AG04449 (cell line): ENCODE measurements around the gene SHISA5.
"Not testable (repeated sequence)": the region's sequence is repeated elsewhere in the genome, so short reads cannot be mapped to it uniquely, and the experiment has no call there.

Experiments
- CTCF ChIA-PET: fragments of 350-600 bp; formaldehyde crosslinking; extraction: SDS; loops from one replicate; lab custom pipeline; 2021; ENCODE audit warnings: antibody characterized with exemption; lab: Yijun Ruan, JAX
- POLR2A ChIA-PET: fragments of 400-600, 350-600 bp; formaldehyde crosslinking; extraction: SDS; loops from one replicate; lab custom pipeline; 2020; ENCODE audit warnings: antibody characterized with exemption, inconsistent platforms; lab: Yijun Ruan, JAX
- DNase-seq: peaks from one replicate; pipeline ENCODE4 v3.0.0-alpha.2; 2010; ENCODE audit warnings: low read depth, low spot score
- H3K4me3 ChIP-seq: 2 replicates; pipeline ENCODE4 v1.5.1; 2011; ENCODE audit warnings: low read depth, mild to moderate bottlenecking, control low read depth, low read length
- TF ChIP-seq, protein P1 (sequence below): IDR thresholded peaks from one replicate; pipeline ENCODE4 v1.5.1; 2011; ENCODE audit warnings: mild to moderate bottlenecking, moderate library complexity, low read length, control low read depth, inconsistent platforms; ENCODE audit not compliant: insufficient read depth; ENCODE audit errors: missing control alignments

The SHISA5 gene

DNA sequence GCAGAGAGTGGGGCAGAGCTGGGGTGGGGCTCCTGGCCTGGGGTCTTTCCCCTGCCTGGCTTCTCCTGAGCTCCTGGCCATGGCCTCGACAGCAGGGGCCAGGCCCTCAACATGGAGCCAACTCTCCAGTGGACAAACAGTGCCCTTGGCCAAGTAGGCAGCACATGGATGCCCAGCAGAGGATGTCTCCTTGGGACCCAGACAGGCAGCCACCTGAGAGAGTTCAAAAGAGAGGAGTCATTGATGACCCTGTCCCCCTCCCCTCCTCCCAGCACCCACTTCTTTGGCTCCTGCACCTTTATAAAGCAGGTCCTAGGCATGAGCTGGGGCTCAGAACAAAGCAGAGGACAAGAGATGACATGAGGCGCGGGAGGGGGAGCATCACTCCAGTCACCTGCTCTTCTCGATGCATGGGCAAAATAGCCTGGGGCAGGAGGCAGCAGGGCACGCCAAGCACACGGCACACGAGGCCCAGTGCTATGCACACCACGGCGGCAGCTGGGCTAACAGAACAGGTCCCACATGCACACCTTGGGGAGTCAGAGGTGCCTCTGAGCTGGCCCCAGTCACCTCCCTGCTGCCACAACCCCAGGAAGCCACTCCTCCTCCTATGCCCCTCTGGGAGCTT, 27.4 kb downstream of the SHISA5 start:
- CTCF ChIA-PET: no interaction called here
- H3K4me3 ChIP-seq: no peak overlapping the region
- TF ChIP-seq, protein P1, sequence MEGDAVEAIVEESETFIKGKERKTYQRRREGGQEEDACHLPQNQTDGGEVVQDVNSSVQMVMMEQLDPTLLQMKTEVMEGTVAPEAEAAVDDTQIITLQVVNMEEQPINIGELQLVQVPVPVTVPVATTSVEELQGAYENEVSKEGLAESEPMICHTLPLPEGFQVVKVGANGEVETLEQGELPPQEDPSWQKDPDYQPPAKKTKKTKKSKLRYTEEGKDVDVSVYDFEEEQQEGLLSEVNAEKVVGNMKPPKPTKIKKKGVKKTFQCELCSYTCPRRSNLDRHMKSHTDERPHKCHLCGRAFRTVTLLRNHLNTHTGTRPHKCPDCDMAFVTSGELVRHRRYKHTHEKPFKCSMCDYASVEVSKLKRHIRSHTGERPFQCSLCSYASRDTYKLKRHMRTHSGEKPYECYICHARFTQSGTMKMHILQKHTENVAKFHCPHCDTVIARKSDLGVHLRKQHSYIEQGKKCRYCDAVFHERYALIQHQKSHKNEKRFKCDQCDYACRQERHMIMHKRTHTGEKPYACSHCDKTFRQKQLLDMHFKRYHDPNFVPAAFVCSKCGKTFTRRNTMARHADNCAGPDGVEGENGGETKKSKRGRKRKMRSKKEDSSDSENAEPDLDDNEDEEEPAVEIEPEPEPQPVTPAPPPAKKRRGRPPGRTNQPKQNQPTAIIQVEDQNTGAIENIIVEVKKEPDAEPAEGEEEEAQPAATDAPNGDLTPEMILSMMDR: no peak
- no peak for DNase-seq
- POLR2A ChIA-PET: no interaction called here

DNA sequence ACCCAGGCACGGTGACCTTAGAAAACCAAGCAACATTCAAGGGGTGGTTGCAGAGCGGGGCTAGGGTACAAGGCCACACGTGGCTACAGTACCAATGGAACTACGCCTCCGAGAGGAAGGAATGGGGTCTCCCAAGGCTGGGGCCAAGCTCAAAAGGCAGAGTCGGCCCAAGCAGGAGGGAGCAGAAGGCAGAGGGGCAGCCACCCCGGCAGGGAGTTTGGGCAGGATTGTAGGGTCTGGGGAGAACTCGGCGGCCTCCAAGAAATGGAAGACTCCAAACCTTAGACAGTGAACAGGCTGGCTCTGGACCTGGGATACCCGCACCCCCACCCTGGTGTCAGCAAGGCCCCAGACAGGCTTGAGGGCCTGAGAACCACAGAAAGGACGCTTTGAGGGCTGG, 28.8 kb downstream of the SHISA5 start:
- ChIA-PET CTCF (interaction anchor here (3.1 to 3.9 kb wide), 2 partner anchors 16 to 73 kb away, joined by 10 to 30 read pairs; no protein-coding TSS in a partner anchor), POLR2A (no interaction called here)
- TF ChIP-seq, protein P1: no peak
- H3K4me3 ChIP-seq: no peak overlapping the region
- no peak for DNase-seq

DNA sequence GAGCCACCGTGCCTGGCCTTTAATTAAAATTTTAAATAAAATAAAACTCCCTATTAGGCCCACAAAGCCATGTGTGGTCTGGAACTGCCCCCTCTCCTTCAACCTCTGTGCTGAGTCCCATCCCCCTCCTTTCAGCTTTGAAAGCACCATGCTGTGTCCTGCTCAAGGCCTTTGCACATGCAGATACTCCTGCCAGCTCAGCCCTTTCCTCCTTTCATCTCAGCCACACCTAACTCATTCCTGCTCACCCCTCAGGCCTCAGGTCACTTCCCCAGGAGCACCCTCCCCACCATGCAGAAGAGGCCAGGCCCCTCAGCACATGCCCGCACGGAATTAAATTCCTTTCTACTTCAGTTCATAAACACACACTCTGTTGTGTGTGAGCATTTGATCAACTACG, 29.4 kb downstream of the SHISA5 start:
- no peak for DNase-seq
- H3K4me3 ChIP-seq: no peak overlapping the region
- POLR2A ChIA-PET: no interaction called here
- CTCF ChIA-PET: interaction anchor here (1.4 to 3.9 kb wide), 3 partner anchors 11 to 74 kb away, joined by 5 to 30 read pairs (median 10); no protein-coding TSS in a partner anchor
- TF ChIP-seq, protein P1: no peak

DNA sequence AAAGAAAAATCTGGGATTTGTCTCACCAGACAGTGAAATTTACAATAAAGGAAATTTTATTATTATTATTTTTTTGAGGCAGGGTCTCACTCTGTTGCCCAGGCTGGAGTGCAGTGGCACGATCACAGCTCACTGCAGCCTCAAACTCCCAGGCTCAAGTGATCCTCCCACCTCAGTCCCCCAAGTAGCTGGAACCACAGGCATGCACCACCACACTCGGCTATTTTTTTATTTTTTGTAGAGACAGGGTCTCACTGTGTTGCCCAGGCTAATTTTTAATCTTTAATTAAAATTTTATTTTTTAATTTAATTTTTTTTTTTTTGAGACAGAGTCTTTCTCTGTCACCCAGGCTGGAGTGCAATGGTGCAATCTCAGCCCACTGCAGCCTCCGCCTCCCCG, 29.9 kb downstream of the SHISA5 start:
- ChIA-PET POLR2A (interaction anchor here (0.7 to 1.1 kb wide), 2 partner anchors 19 to 25 kb away, joined by 3 read pairs; no protein-coding TSS in a partner anchor), CTCF (interaction anchor here (0.8 to 3.9 kb wide), 14 partner anchors 8 to 162 kb away, joined by 3 to 30 read pairs (median 4); partner anchors contain the start of gene SLC26A6)
- not testable (repeated sequence) for DNase-seq, H3K4me3 ChIP-seq

DNA sequence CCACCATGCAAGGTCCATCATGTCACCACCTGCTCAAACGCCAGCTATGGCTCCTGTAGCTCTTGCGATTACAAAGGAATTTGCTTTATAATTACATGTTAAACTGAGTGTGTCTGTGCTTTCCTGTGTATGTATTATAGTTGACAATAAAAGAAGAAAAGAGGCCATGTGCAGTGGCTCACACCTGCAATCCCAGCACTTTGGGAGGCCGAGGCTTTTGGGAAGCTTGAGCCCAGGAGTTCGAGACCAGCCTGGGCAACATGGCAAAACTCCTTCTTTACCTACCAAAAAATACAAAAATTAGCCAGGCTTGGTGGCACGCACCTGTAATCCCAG, 30.4 kb downstream of the SHISA5 start:
- TF ChIP-seq, protein P1: no peak
- H3K4me3 ChIP-seq: no peak overlapping the region
- DNase-seq: no peak
- ChIA-PET POLR2A (interaction anchor here (0.7 to 1.1 kb wide), 3 partner anchors 19 to 122 kb away, joined by 3 read pairs; partner anchors contain the start of gene COL7A1), CTCF (interaction anchor here (0.8 to 3.9 kb wide), 16 partner anchors 8 to 162 kb away, joined by 3 to 30 read pairs (median 4); partner anchors contain the start of gene SLC26A6)

DNA sequence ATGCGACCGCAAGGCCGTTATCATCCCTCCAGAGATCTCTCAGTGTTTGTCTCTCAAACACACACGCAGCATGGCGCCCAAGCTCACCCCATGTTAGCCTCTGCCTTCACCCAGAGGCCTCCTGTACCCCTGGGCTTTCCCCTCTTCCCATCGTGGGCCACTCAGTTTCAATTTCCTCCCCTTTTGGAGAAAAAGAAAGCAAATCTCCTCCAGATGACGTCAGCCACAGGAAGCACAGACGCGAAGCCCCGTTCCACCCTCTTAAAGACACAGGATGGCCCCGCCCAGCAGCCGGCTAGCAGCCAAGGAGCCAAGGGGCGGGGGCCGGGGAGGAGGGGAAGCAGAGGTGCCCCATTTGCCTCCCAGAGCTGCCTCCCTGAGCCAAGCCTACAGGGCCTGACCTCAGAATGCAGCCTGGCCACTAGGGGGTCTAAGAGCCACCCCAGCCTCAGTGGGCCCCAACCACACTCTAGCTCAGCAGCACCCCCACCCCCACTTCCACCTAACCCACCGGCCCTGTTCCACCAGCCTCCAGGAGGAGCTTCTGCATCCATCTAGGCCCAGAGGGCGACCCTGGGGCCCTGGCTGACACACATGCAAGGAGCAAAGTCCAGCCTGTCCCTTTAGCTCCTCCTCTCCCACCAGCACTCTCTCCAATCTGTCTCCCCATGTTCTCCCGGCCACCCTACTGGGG, 30.9 kb downstream of the SHISA5 start:
- peak overlapping the region; percentile 85 for H3K4me3 ChIP-seq
- POLR2A ChIA-PET: interaction anchor here (0.5 to 1.1 kb wide), 4 partner anchors 20 to 122 kb away, joined by 3 read pairs; partner anchors contain the start of genes CCDC51 and COL7A1
- CTCF ChIA-PET: interaction anchor here (0.8 to 3.9 kb wide), 16 partner anchors 9 to 162 kb away, joined by 3 to 30 read pairs (median 4); partner anchors contain the start of gene SLC26A6
- TF ChIP-seq, protein P1: peak; percentile 46
- DNase-seq: peak; percentile 45
